HepG2 (cell line): ENCODE data around the gene RREB1. TPM values are rescaled to one million over a fixed set of nuclear protein-coding genes. Genes with fewer than 3 reads are reported as not detected.

ENCODE experiments used
- ATAC-seq: fragments of 200-7000 bp; cut with Tn5 transposase; 3 replicates; pipeline ENCODE4 v1.9.1; 2020; ENCODE audit warnings: mild to moderate bottlenecking, moderate library complexity
- BruUV-seq: library from RNA; stranded (reverse); fragments of 400-500 nt; replicated peaks from 2 replicates; lab custom pipeline; 2021; lab: Mats Ljungman, UMichigan
- CTCF ChIA-PET: fragments of 300-600 bp; formaldehyde crosslinking; extraction: SDS; loops from one replicate; lab custom pipeline; 2021; ENCODE audit warnings: low total read pairs, inconsistent platforms, low intra/inter-chr PET ratio; lab: Yijun Ruan, JAX
- POLR2A ChIA-PET: fragments of 350-600 bp; sonication (Branson Sonifier 250); formaldehyde crosslinking; loops from one replicate; lab custom pipeline; 2020; ENCODE audit warnings: antibody characterized with exemption, inconsistent platforms; lab: Yijun Ruan, JAX
- DNase-seq: peaks from one replicate; pipeline ENCODE4 v3.0.0-alpha.2; 2015; ENCODE audit warnings: low spot score
- FAIRE-seq: peaks from 3 replicates; lab custom pipeline; 2011; peaks lifted over from hg19 to GRCh38; lab: Jason Lieb, UNC
- H2AFZ ChIP-seq: one replicate; pipeline ENCODE4 v1.6.1; 2011; ENCODE audit warnings: low read length, inconsistent platforms
- H3K27ac ChIP-seq: fragments of 300-600 bp; 3 replicates; pipeline ENCODE4 v1.8.0; 2011; ENCODE audit warnings: mixed run types, mild to moderate bottlenecking, mixed read lengths, low read length, inconsistent platforms; ENCODE audit not compliant: insufficient read depth; ENCODE audit errors: extremely low read length
- H3K27me3 ChIP-seq, 2 experiments: fragments of 200-600 bp in 1 of 2; 2 replicates in 1 of 2; 3 replicates in 1 of 2; pipeline versions ENCODE4 v1.6.0 to v1.8.0; 2011; ENCODE audit warnings: low read length in 2 of 2, mild to moderate bottlenecking in 2 of 2, moderate library complexity in 2 of 2, inconsistent platforms in 1 of 2; ENCODE audit not compliant: insufficient read depth in 2 of 2, control insufficient read depth in 1 of 2
- H3K36me3 ChIP-seq, 2 experiments: fragments of 200-600 bp in 1 of 2; replicated peaks in 1 of 2; 2 replicates in 1 of 2; 3 replicates in 1 of 2; pipeline versions ENCODE4 v1.5.1 to v1.8.0; 2011; ENCODE audit warnings: low read length in 2 of 2, inconsistent platforms in 1 of 2; ENCODE audit not compliant: insufficient read depth in 2 of 2, control insufficient read depth in 1 of 2
- H3K4me1 ChIP-seq: 2 replicates; pipeline ENCODE4 v1.5.1; 2012; ENCODE audit warnings: low read length, inconsistent platforms; ENCODE audit not compliant: insufficient read depth
- H3K4me2 ChIP-seq: 2 replicates; pipeline ENCODE4 v1.6.0; 2011; ENCODE audit warnings: low read depth, low read length, inconsistent platforms
- H3K4me3 ChIP-seq, 3 experiments: fragments of 200-600 bp in 1 of 3; sonication (generic), shearing (Covaris generic) in 1 of 3; replicated peaks in 1 of 3; 2 replicates each; pipeline ENCODE4 v1.5.1; 2011 to 2016; ENCODE audit warnings: low read length in 3 of 3, inconsistent platforms in 2 of 3, low read depth in 2 of 3, mild to moderate bottlenecking in 2 of 3, control low read depth in 1 of 3, mixed read lengths in 1 of 3; ENCODE audit not compliant: insufficient read depth in 1 of 3
- H3K79me2 ChIP-seq: one replicate; pipeline ENCODE4 v1.6.1; 2011; ENCODE audit warnings: low read length, inconsistent platforms; ENCODE audit not compliant: insufficient read depth
- H3K9ac ChIP-seq: 2 replicates; pipeline ENCODE4 v1.6.0; 2011; ENCODE audit warnings: mild to moderate bottlenecking, low read depth, low read length, inconsistent platforms; ENCODE audit not compliant: insufficient read depth
- H3K9me3 ChIP-seq: 2 replicates; pipeline ENCODE4 v1.5.1; 2012; ENCODE audit warnings: mild to moderate bottlenecking, low read length
- H4K20me1 ChIP-seq: 2 replicates; pipeline ENCODE4 v1.6.0; 2011; ENCODE audit warnings: inconsistent platforms, mild to moderate bottlenecking, low read length, moderate library complexity; ENCODE audit not compliant: insufficient read depth
- AGO2 ChIP-seq: fragments of 200-400 bp; formaldehyde crosslinking; optimal IDR thresholded peaks from 2 replicates; pipeline ENCODE3; 2017; ENCODE audit warnings: mild to moderate bottlenecking, low read depth, low read length, moderate library complexity
- ARHGAP35 ChIP-seq: sonication (generic); formaldehyde crosslinking; IDR thresholded peaks from 2 replicates; pipeline ENCODE4 v1.9.0; 2022; ENCODE audit warnings: mild to moderate bottlenecking, inconsistent platforms, moderate library complexity, missing genetic modification reagents, borderline replicate concordance
- CTCF ChIP-seq: sonication (generic); formaldehyde crosslinking; IDR thresholded peaks from 2 replicates; pipeline ENCODE4 v1.5.0; 2020; ENCODE audit warnings: mild to moderate bottlenecking, missing genetic modification reagents, moderate library complexity
- HNF4G ChIP-seq, 2 experiments: sonication (generic) in 1 of 2; formaldehyde crosslinking in 1 of 2; IDR thresholded peaks; 2 replicates each; pipeline versions ENCODE4 v1.4.0 to v1.6.1; 2011 to 2020; ENCODE audit warnings: borderline replicate concordance in 2 of 2, low read depth in 2 of 2, mild to moderate bottlenecking in 2 of 2, low read length in 1 of 2, missing genetic modification reagents in 1 of 2, moderate library complexity in 1 of 2
- HNRNPLL ChIP-seq: fragments of 200-400 bp; formaldehyde crosslinking; IDR thresholded peaks from 2 replicates; pipeline ENCODE4 v1.6.1; 2017; ENCODE audit warnings: mild to moderate bottlenecking, low read depth, low read length; ENCODE audit not compliant: poor library complexity, severe bottlenecking
- SOX5 ChIP-seq: IDR thresholded peaks from 2 replicates; pipeline ENCODE4 v1.6.1; 2016; ENCODE audit warnings: borderline replicate concordance
- ZBTB38 ChIP-seq: sonication (generic); formaldehyde crosslinking; IDR thresholded peaks from 2 replicates; pipeline ENCODE4 v1.5.1; 2020; ENCODE audit warnings: mild to moderate bottlenecking, missing genetic modification reagents
- ZNF607 ChIP-seq: sonication (generic); formaldehyde crosslinking; IDR thresholded peaks from 2 replicates; pipeline ENCODE4 v1.5.1; 2020; ENCODE audit warnings: missing genetic modification reagents, mild to moderate bottlenecking, borderline replicate concordance
- ZNF790 ChIP-seq: sonication (generic); formaldehyde crosslinking; IDR thresholded peaks from 2 replicates; pipeline ENCODE4 v1.8.0; 2022; ENCODE audit warnings: missing genetic modification reagents, mild to moderate bottlenecking, borderline replicate concordance
- WGBS: methylation state at CpG from one replicate; pipeline ENCODE4 v1.1.6; 2017; ENCODE audit warnings: low lambda C conversion rate; 5-methylcytosine and 5-hydroxymethylcytosine counted together
- in situ Hi-C: cut with HindIII; loops from 2 replicates; pipeline ENCODE4 v1.10.0; 2017; ENCODE audit warnings: low pct_unique_long_range_greater_than_20kb; ENCODE audit not compliant: extremely low pct_ligation_motif_present
- intact Hi-C: fragments of 100-400 bp; cut with micrococcal nuclease; formaldehyde crosslinking; loops from one replicate; pipeline ENCODE4 v1.10.0; 2022; ENCODE audit not compliant: unreplicated experiment
- polyA plus RNA-seq, 8 experiments: library from polyadenylated mRNA; depleted of rRNA in 3 of 8; stranded (reverse) in 7 of 8; unstranded in 1 of 8; fragments of >200 nt; fragmentation: Illumina TruSeq in 4 of 8; extraction: Trizol in 4 of 8; gene quantifications; 2 replicates each; pipeline versions ENCODE4 v1.2.1 to v1.2.3, GENCODE V29; 2011 to 2016; ENCODE audit warnings: low read depth in 4 of 8, missing spikeins in 1 of 8, mixed read lengths in 1 of 8; ENCODE audit not compliant: insufficient read depth in 1 of 8
- total RNA-seq, 5 experiments: library from RNA; depleted of rRNA; stranded (reverse); fragments of >200 nt; fragmentation: Illumina TruSeq; extraction: Trizol; gene quantifications; 2 replicates each; pipeline ENCODE4 v1.2.3, GENCODE V29; 2016; ENCODE audit warnings: low read depth in 1 of 5

Gene RREB1
- total and polyA plus RNA-seq, 2 of the 13 experiments (the other 11 are each of a cell fraction or from before 2014, with no cell fraction given): 6.1 to 23.2 TPM

DNA sequence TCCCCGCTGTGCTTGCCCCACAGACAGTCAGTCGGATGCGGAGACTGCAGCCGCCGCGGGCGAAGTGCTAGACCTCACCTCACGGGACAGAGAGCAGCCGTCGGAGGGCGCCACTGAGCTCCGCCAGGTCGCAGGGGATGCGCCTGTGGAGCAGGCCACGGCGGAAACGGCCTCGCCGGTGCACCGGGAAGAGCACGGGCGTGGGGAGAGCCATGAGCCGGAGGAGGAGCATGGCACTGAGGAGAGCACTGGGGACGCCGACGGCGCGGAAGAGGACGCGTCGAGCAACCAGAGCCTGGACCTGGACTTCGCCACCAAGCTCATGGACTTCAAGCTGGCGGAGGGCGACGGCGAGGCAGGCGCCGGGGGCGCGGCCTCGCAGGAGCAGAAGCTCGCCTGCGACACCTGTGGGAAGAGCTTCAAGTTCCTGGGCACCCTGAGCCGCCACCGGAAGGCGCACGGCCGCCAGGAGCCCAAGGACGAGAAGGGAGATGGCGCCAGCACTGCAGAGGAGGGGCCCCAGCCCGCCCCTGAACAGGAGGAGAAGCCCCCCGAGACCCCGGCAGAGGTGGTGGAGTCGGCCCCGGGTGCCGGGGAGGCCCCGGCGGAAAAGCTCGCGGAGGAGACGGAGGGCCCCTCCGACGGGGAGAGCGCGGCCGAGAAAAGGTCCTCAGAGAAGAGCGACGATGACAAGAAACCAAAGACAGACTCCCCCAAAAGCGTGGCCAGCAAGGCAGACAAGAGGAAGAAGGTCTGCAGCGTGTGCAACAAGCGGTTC lies 138.8 kb downstream of the RREB1 start (continued):
- no peak for TF ChIP-seq SOX5
- TF ChIP-seq HNF4G (IDR thresholded peaks at IDR 0.05; ENCODE audit: borderline replicate concordance, low read depth, low read length): no peak
- no peak for TF ChIP-seq HNF4G (CRISPR knock-in tag; IDR thresholded peaks at IDR 0.05; ENCODE audit: borderline replicate concordance, low read depth)
- TF ChIP-seq ZNF790: no peak
- peak; percentile 17 for TF ChIP-seq HNRNPLL
- peak; percentile 59 for TF ChIP-seq ZBTB38 (CRISPR knock-in tag)
- peak; percentile 45 for TF ChIP-seq CTCF (CRISPR knock-in tag)
- no peak for TF ChIP-seq ARHGAP35 (CRISPR knock-in tag)
- TF ChIP-seq AGO2: peak; percentile 89

- Histone ChIP-seq H3K4me3 (no peak overlapping the region), H4K20me1 (no peaks in the 10 kb centered on the region), H3K27ac (no peak overlapping the region), H2AFZ (no peak overlapping the region), H3K36me3 (peaks cover 51 to 68% of the 10 kb centered on the region in 2 experiments), H3K4me2 (no peak overlapping the region), H3K9me3 (no peaks in the 10 kb centered on the region), H3K79me2 (peaks cover 4% of the 10 kb centered on the region), H3K27me3 (no peaks in the 10 kb centered on the region), H3K9ac (no peak overlapping the region), H3K4me1 (peaks cover 19% of the 10 kb centered on the region)
- BruUV-seq: no TSS peak
- TF ChIP-seq AGO2 (peak; percentile 13), ZNF607 (CRISPR knock-in tag) (no peak)
- in situ Hi-C loops: no loop called here
- DNase-seq: no peak
- intact Hi-C loops: no loop called here
- ChIA-PET CTCF (no interaction called here), POLR2A (no interaction called here)
- no peak for FAIRE-seq
- ATAC-seq: peak; percentile 4; the same call in 1 of the 3 replicates
- WGBS: 96% methylated on average over 15 of the region's 15 CpGs
Observed at GRCh38 chr6:7247179-7247456, 139.4 kb downstream of the RREB1 start.
